HepG2 (cell line): ENCODE results near the gene PTCH1. TPM values are rescaled to one million over a fixed set of nuclear protein-coding genes. Genes with fewer than 3 reads are reported as not detected.
A peak's percentile ranks its signal among the peaks of the same experiment; 100 is the strongest.

Experiments used
- BRD4 ChIP-seq: sonication (generic); formaldehyde crosslinking; IDR thresholded peaks from 2 replicates; pipeline ENCODE4 v1.4.0; 2020; ENCODE audit warnings: missing genetic modification reagents
- HNRNPL ChIP-seq: fragments of 200-400 bp; formaldehyde crosslinking; IDR thresholded peaks from 2 replicates; pipeline ENCODE4 v1.6.1; 2017; ENCODE audit warnings: mild to moderate bottlenecking, low read depth, low read length
- HOXA5 ChIP-seq: sonication (generic); formaldehyde crosslinking; IDR thresholded peaks from 2 replicates; pipeline ENCODE4 v1.4.0; 2020; ENCODE audit warnings: missing genetic modification reagents
- MXI1 ChIP-seq: IDR thresholded peaks from 3 replicates; pipeline ENCODE4 v1.6.1; 2012; ENCODE audit warnings: low read depth, low read length, inconsistent platforms, borderline replicate concordance
- RBM39 ChIP-seq: fragments of 200-400 bp; formaldehyde crosslinking; IDR thresholded peaks from one replicate; pipeline ENCODE4 v1.6.1; 2018; ENCODE audit warnings: antibody characterized with exemption, mild to moderate bottlenecking, low read depth, low read length; ENCODE audit not compliant: poor library complexity, severe bottlenecking
- SOX5 ChIP-seq: IDR thresholded peaks from 2 replicates; pipeline ENCODE4 v1.6.1; 2016; ENCODE audit warnings: borderline replicate concordance
- TMF1 ChIP-seq: sonication (generic); formaldehyde crosslinking; IDR thresholded peaks from 2 replicates; pipeline ENCODE4 v1.8.1; 2022; ENCODE audit warnings: low read depth, missing genetic modification reagents
- ZSCAN20 ChIP-seq: sonication (generic); formaldehyde crosslinking; IDR thresholded peaks from 2 replicates; pipeline ENCODE4 v1.4.0; 2020; ENCODE audit warnings: missing genetic modification reagents, mild to moderate bottlenecking, borderline replicate concordance
- polyA plus RNA-seq, 8 experiments: library from polyadenylated mRNA; depleted of rRNA in 3 of 8; stranded (reverse) in 7 of 8; unstranded in 1 of 8; fragments of >200 nt; fragmentation: Illumina TruSeq in 4 of 8; extraction: Trizol in 4 of 8; gene quantifications; 2 replicates each; pipeline versions ENCODE4 v1.2.1 to v1.2.3, GENCODE V29; 2011 to 2016; ENCODE audit warnings: low read depth in 4 of 8, missing spikeins in 1 of 8, mixed read lengths in 1 of 8; ENCODE audit not compliant: insufficient read depth in 1 of 8
- total RNA-seq, 5 experiments: library from RNA; depleted of rRNA; stranded (reverse); fragments of >200 nt; fragmentation: Illumina TruSeq; extraction: Trizol; gene quantifications; 2 replicates each; pipeline ENCODE4 v1.2.3, GENCODE V29; 2016; ENCODE audit warnings: low read depth in 1 of 5
- TF ChIP-seq, protein P1 (sequence below): sonication (generic); formaldehyde crosslinking; IDR thresholded peaks from 2 replicates; pipeline ENCODE4 v1.5.0; 2020; ENCODE audit warnings: missing genetic modification reagents
- TF ChIP-seq, protein P2 (sequence below): sonication (generic); formaldehyde crosslinking; IDR thresholded peaks from 2 replicates; pipeline ENCODE4 v1.4.0; 2020; ENCODE audit warnings: missing genetic modification reagents
- TF ChIP-seq, protein P3 (sequence below): sonication (generic); formaldehyde crosslinking; IDR thresholded peaks from 2 replicates; pipeline ENCODE4 v1.5.0; 2020; ENCODE audit warnings: mild to moderate bottlenecking, missing genetic modification reagents, borderline replicate concordance
- TF ChIP-seq, protein P4 (sequence below): sonication (generic); formaldehyde crosslinking; IDR thresholded peaks from 2 replicates; pipeline ENCODE4 v1.4.0; 2020; ENCODE audit warnings: missing genetic modification reagents, borderline replicate concordance
- TF ChIP-seq, protein P5 (sequence below): IDR thresholded peaks from 2 replicates; pipeline ENCODE4 v1.6.1; 2016; ENCODE audit warnings: mild to moderate bottlenecking, missing biosample characterization, missing genetic modification reagents

PTCH1 gene
- total and polyA plus RNA-seq, 2 of the 13 experiments (the other 11 are each of a cell fraction or from before 2014, with no cell fraction given), result 2.8 to 3.9 TPM

DNA sequence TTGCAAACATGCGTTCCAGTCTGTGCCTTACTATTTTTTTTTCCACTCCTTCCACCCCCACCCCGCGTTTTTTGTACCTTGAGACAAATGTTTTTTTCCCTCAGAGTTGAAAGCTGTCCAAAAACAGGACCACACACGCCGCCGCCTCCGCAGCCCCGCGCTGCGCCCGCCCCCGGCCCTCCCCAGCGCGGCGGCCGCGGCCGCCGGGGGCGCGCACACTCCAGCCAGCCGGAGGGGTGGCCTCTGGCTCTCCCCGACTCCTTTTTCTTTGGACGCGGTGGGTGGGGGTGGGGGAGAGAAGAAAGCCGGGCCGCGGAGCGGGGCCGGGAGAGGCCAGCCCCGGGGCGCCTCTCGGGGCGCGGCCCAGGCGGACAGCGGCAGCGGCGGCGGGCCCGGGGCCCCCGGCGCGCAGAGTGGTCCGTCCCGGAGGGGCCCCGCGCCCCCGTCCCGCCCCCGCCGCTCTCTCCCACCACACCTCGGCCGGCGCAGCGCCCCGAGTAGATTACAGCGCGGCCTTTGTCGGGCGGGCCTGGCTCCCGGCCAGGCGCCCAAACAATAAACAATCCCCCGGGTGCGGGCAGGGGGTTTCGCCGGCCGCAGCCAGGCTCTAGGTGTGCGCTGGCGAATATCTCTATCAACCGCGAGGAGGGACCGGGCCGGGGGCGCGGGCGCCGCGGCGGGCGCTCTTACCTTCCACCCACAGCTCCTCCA is 10.9 kb downstream of the PTCH1 start (continued):
- TF ChIP-seq SOX5 (peak; percentile 31; the same call in 1 of the 2 replicates), BRD4 (CRISPR knock-in tag) (0 out of 2 replicates have a peak, but pooled peaks have one; percentile 19), TMF1 (no peak; the same call in 1 of the 2 replicates), RBM39 (peak; percentile 62), ZSCAN20 (CRISPR knock-in tag) (0 out of 2 replicates have a peak, but pooled peaks have one; percentile 46), MXI1 (0 out of 3 replicates have a peak, but pooled peaks have one; percentile 28), HOXA5 (CRISPR knock-in tag) (peak; percentile 51; the same call in 1 of the 2 replicates), HNRNPL (0 out of 2 replicates have a peak, but pooled peaks have one; percentile 22)
- TF ChIP-seq, protein P1, sequence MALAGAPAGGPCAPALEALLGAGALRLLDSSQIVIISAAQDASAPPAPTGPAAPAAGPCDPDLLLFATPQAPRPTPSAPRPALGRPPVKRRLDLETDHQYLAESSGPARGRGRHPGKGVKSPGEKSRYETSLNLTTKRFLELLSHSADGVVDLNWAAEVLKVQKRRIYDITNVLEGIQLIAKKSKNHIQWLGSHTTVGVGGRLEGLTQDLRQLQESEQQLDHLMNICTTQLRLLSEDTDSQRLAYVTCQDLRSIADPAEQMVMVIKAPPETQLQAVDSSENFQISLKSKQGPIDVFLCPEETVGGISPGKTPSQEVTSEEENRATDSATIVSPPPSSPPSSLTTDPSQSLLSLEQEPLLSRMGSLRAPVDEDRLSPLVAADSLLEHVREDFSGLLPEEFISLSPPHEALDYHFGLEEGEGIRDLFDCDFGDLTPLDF, result 0 out of 2 replicates have a peak, but pooled peaks have one; percentile 25
- TF ChIP-seq, protein P2, sequence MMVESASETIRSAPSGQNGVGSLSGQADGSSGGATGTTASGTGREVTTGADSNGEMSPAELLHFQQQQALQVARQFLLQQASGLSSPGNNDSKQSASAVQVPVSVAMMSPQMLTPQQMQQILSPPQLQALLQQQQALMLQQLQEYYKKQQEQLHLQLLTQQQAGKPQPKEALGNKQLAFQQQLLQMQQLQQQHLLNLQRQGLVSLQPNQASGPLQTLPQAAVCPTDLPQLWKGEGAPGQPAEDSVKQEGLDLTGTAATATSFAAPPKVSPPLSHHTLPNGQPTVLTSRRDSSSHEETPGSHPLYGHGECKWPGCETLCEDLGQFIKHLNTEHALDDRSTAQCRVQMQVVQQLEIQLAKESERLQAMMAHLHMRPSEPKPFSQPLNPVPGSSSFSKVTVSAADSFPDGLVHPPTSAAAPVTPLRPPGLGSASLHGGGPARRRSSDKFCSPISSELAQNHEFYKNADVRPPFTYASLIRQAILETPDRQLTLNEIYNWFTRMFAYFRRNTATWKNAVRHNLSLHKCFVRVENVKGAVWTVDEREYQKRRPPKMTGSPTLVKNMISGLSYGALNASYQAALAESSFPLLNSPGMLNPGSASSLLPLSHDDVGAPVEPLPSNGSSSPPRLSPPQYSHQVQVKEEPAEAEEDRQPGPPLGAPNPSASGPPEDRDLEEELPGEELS (CRISPR knock-in tag), result peak; percentile 66
- TF ChIP-seq, protein P3, sequence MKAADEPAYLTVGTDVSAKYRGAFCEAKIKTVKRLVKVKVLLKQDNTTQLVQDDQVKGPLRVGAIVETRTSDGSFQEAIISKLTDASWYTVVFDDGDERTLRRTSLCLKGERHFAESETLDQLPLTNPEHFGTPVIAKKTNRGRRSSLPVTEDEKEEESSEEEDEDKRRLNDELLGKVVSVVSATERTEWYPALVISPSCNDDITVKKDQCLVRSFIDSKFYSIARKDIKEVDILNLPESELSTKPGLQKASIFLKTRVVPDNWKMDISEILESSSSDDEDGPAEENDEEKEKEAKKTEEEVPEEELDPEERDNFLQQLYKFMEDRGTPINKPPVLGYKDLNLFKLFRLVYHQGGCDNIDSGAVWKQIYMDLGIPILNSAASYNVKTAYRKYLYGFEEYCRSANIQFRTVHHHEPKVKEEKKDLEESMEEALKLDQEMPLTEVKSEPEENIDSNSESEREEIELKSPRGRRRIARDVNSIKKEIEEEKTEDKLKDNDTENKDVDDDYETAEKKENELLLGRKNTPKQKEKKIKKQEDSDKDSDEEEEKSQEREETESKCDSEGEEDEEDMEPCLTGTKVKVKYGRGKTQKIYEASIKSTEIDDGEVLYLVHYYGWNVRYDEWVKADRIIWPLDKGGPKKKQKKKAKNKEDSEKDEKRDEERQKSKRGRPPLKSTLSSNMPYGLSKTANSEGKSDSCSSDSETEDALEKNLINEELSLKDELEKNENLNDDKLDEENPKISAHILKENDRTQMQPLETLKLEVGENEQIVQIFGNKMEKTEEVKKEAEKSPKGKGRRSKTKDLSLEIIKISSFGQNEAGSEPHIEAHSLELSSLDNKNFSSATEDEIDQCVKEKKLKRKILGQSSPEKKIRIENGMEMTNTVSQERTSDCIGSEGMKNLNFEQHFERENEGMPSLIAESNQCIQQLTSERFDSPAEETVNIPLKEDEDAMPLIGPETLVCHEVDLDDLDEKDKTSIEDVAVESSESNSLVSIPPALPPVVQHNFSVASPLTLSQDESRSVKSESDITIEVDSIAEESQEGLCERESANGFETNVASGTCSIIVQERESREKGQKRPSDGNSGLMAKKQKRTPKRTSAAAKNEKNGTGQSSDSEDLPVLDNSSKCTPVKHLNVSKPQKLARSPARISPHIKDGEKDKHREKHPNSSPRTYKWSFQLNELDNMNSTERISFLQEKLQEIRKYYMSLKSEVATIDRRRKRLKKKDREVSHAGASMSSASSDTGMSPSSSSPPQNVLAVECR (CRISPR knock-in tag), result peak; percentile 32; the same call in 1 of the 2 replicates
- TF ChIP-seq, protein P4, sequence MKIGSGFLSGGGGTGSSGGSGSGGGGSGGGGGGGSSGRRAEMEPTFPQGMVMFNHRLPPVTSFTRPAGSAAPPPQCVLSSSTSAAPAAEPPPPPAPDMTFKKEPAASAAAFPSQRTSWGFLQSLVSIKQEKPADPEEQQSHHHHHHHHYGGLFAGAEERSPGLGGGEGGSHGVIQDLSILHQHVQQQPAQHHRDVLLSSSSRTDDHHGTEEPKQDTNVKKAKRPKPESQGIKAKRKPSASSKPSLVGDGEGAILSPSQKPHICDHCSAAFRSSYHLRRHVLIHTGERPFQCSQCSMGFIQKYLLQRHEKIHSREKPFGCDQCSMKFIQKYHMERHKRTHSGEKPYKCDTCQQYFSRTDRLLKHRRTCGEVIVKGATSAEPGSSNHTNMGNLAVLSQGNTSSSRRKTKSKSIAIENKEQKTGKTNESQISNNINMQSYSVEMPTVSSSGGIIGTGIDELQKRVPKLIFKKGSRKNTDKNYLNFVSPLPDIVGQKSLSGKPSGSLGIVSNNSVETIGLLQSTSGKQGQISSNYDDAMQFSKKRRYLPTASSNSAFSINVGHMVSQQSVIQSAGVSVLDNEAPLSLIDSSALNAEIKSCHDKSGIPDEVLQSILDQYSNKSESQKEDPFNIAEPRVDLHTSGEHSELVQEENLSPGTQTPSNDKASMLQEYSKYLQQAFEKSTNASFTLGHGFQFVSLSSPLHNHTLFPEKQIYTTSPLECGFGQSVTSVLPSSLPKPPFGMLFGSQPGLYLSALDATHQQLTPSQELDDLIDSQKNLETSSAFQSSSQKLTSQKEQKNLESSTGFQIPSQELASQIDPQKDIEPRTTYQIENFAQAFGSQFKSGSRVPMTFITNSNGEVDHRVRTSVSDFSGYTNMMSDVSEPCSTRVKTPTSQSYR (CRISPR knock-in tag), result peak; percentile 19; the same call in 1 of the 2 replicates
- TF ChIP-seq, protein P5, sequence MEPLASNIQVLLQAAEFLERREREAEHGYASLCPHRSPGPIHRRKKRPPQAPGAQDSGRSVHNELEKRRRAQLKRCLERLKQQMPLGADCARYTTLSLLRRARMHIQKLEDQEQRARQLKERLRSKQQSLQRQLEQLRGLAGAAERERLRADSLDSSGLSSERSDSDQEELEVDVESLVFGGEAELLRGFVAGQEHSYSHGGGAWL (CRISPR knock-in tag), result 0 out of 2 replicates have a peak, but pooled peaks have one; percentile 12
